ENCODE results near the gene ALKBH5.

The ALKBH5 gene

DNA sequence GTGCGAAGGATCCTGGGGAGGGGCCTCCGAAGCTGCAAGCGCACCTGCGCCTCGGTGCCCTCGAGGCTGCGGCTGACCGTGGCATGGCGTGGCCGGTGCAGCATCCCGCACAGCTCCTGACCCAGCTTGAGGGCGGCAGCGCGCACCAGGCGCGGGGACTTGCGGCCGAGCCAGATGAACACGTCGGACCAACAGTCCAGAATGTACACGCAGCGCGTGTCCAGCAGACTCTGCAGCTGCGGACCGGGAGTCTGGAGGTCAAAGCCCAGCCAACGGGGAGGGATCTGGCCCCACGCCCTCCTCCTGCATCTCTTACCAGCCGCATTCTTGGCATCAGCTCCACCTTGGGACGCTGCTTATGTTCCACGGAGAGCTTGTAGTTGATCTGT lies 64.0 kb downstream of the ALKBH5 start:
- no peak for DNase-seq

DNA sequence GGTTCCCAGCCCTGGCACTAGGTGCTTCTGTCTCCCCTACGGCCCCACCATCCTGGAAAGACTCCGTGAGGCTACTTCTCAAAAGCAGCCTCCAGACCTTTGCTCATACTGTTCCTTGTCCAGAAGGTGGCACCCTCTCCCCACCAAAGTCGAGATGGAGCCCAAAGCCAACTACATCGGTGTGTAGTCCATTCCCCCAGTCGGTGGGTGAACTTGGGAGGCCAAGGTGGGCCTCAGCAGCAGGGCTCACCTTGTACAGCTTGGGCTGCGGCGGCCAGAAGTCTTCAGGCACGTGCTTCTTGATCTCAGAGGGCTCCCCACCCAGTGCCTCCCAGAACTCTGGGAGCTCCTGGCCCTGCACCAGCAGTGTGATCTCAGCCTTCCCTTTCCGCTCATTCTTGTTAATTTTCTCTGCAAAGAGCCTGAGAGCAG lies 64.7 kb downstream of the ALKBH5 start:
- peak; percentile 69 for DNase-seq

DNA sequence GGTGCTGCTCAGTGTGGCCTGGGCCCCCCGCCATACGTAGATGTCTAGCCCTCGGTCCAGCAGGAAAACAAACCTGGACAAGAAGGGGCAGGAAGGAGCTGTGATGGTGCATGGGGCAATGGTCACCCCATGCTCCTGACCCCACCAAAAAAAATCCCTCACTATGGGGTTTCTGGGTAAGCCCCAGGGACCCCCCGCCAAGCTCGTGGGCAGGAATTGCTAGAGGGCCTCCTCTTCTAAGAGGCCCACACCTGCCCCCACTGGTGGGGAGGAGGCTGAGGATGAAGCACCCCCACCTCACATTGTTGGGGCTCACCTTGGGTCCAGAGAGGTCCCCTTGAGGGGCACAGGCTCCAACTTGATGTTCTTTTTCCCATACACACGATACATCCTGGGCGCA lies 65.2 kb downstream of the ALKBH5 start:
- no peak for DNase-seq

DNA sequence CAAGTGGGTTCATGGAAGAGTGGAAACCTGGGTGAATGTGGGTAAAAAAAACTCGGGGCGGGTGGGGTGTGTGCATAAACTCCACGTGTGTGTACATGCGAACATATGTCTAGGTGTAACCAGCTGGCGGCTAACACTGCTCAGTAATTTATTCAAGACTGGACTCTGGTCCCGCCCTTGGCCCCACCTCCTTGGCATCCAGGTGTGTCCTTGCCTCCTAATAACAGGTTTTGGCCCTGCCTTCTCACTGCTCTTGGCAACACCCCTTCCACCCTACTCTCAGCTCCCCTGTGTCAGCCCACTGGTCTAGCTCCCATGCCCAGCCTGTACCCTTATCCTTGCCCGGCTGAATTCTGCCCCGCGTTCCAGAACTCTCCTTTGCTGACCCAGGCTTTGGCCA lies 66.6 kb downstream of the ALKBH5 start:
- no peak for DNase-seq

DNA sequence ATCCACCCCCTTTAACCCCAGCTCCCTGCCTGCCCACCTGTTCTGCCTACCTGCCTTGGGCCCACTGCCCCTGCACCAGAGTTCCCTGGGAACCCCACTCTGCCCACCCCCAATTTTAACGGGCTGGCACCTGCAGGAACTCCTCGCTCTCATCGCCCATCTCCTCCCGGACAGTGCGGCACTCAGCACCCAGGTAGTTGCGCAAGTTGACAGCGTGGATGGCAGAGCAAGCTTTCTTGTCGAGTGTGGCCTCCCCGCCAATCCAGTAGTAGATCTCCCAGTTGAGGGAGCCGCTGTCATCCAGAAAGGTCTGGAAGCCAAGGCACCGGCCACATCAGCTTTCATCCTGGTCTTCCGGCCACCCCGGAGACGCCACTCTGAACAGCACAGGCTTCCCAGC lies 67.1 kb downstream of the ALKBH5 start:
- DNase-seq, result no peak

DNA sequence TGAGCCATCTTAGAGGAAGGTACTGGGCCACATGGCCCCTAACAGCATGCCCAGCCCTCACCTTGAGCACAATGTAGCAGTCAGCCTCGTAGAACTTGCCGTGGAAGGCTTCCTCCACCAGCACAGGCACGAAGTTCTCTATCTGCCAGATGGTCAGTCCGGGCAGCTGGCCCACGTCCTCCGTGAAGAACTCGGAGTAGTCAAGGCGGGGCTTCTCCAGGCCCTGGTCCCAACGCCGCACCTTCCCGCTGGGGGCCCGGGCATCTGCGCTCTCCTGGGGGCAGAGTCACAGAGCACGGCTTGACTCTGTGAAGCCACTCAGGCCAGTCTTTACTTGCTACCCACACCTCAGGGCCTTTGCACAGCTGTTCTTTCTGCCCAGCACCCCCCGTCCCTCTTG lies 67.6 kb downstream of the ALKBH5 start:
- DNase-seq, result no peak

DNA sequence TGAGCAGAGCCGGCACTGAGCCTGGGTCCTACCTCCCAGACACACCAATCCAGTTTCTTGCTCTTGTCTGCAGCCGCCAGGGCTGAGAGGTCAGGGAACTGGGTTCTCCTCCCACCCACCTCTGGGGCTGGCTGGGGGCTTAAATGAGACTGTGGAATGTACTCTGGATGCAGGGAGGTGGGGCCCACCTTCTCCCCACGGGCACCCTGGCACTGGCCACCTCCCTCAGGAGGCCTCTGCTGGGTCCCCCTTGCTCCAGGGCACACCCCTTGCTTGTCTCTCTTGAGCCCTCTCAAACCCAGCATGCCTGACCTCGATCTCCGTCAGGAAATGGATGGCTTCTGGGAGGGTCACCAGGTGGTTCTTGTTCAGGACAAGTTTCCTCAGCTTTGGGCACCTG lies 68.5 kb downstream of the ALKBH5 start:
- no peak for DNase-seq

DNA sequence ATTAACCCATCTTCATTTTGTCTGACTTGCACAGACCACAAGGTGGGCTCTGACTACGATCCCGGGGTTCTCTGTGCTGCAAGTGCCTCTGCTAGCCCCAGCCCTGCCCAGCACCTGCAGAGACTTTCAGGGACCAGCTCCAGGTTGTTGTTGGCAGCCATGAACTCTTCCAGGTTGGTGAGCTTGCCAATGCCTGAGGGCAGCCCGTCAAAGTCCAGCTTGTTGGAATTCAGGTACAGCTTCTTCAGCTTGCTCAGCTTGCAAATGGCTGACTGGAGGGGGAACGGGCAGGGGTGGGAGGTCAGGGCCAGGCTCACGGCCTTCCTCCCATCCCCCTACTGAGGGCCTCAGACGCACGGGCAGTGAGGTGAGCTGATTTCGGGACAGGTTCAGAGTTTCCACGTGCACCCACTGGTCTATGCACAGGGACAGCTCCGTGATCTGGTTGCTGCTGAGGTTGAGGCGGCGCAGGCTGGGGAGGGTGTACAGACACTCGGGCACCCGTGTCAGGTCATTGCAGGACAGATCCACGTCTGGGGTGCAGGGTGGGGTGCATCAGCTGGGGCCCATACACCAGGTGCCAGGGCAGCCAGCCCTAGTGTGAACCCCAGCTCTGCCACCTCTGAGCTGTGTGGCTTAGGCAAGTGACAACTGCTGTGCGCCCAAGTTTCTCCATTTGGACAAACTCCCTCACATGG lies 69.7 kb downstream of the ALKBH5 start:
- DNase-seq, result no peak

DNA sequence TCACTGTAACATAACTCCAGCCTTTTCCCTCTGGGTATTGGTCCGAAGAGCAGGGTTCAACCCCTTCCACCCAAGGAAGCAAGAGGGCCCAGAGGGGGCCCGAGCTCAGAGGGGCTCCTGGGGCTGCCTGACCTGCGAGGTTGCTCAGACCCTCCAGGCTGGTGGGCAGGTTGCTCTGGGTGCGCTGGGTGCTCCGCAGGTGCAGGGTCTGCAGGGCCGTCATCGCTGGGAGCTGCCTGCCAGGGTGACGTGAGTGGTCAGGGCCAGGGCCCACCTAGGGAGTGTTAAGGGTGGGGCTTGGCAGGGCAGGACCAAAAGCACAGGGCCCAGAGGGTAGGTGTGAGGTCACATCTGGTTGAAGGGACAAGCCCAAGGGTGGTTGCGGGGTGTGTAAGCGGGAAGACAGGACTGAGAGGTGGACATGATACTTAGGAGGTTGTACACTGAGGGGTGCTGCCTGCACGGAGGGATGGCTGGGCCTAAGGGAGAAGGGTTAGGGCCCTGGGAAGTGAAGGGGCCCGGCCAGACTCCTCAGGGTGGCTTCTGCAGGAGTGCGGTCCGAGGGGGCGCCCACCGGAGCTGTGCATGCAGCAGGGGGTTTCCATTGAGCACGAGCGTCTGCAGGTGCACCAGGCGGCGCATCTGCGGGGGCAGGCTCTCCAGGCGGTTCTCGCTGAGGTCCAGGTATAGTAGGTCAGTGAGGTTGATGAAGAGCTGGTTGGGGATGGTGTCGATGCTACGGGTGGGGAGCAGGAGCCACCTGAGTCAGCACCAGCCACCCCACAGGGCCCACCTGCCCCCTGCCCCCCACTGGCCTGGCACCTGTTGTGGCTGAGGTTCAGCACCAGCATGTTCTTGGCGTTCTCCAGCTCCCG lies 70.6 kb downstream of the ALKBH5 start:
- no peak for DNase-seq

DNA sequence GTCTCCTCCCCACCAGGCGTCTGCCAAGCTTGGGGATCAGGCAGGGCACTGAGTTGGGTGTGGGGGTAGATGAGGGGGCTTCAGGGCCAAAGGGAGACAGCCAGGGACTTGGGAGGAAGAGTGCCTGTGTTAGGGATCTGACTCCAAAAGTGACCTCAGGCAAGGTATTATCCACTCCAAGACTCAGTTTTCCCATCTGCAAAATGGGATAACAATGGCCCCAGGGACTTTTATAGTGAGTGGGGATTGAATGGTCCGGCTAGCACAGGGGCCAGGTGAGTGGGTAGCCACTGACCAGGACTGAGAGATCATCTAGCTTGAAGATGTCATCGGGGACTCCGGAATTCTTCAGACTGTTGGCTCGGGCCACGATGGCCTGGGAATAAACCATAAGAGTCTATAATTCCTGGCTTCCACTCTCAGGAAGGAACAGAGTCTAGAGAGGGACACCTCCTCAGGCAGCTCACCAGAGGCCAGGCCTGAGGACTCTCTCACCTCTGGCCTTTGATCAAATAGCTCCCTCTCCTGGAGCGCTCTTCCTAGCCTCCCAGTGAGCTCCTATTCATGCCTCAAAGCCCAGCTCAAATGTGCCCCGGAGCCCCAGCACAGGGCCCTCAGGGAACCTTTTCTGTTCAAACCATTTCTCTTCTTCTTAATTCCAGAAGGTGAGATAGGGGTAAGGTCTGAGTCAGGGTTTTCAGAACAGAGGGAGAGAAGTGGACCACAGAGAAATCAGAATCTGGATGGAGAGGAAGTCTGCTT lies 71.4 kb downstream of the ALKBH5 start:
- no peak for DNase-seq

DNA sequence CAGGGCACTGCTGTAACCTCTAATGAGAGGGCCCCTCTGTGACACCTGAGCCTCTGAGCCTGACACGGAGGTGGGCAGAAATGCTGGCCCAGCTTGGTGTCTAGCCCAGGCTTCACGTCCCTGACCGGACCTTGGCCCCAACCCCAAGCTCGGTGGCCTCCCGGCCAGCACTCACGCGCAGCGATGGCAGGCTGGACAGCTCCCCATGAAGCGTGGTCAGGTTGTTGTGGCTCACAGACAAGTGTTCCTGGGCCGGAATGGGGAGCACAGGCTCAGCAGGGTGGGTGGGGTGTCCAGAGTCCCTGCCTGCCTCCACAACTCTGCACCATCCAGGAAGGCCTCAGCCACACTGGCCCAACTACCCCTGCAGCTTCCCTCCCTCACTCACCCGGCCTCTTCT lies 72.7 kb downstream of the ALKBH5 start:
- DNase-seq, result no peak

DNA sequence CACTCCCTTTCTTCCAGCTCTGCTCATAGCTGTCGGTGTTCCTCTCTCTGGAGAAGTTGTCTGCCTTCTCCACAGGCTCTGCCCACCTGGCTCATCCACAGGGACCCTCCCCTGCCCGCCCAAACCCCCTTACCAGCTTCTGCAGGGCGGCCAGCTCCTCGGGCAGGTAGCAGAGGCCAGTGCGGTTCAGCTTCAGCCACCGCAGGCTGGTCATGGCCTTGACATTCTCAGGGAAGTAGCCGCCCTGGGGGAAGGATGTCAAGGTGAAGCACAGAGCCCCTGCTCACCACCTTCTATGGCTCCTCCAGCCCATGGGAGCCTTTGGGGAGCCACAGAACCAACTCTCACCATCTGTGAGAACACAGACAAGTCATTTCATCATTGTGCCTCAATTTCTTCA lies 73.1 kb downstream of the ALKBH5 start:
- no peak for DNase-seq

DNA sequence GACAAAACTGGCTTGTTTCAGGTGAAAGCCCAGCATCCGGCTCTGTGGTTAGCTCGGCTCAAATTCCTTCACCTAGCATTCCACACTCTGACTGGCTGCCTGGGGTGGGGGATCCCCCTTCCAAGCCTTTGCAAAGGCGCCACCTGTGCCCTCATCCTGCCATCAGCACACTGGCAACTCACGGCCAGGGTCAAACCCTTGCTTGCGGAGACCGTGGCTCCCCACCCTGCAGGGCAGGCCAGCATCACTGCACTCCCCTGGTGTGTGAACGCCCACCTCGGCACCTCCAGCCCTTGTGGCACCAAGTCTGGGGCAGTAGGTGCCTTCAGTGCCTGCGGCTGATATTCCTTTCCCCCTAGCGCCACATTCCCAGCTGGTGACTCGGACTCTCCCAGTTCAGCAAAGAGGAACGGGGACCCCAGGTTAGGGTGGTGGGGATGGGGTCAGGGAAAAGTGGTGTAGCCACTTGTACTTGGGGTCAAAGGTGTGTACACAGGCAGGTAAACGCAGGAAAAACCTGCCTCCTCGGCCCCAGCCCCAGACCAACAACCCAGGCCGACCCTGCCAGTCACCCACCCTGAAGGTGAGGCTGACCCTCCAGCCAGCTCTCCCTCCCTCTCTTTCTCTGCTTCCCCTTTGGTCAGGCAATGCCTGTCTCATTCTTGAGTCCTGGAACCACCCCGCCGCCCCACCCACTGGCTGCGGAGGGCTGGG lies 73.8 kb downstream of the ALKBH5 start:
- peak; percentile 47 for DNase-seq

DNA sequence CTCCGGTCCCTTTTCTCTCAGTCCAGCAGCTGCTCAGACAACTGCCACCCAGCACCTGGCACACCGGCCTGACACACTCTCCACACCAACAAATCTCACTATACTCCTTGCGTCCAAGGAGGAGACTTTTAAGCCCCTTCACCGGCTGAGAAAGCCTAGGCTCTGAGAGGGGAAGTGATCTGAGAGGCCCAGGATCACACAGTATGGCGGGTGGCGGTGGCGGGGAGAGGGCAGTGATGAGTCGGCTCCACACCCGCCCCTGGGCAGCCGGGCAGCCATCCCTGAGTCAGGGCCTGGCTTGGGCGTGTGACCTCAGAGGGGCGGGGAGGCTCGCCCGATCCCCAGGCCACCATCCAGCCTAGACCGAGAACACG lies 74.3 kb downstream of the ALKBH5 start:
- peak; percentile 64 for DNase-seq

DNA sequence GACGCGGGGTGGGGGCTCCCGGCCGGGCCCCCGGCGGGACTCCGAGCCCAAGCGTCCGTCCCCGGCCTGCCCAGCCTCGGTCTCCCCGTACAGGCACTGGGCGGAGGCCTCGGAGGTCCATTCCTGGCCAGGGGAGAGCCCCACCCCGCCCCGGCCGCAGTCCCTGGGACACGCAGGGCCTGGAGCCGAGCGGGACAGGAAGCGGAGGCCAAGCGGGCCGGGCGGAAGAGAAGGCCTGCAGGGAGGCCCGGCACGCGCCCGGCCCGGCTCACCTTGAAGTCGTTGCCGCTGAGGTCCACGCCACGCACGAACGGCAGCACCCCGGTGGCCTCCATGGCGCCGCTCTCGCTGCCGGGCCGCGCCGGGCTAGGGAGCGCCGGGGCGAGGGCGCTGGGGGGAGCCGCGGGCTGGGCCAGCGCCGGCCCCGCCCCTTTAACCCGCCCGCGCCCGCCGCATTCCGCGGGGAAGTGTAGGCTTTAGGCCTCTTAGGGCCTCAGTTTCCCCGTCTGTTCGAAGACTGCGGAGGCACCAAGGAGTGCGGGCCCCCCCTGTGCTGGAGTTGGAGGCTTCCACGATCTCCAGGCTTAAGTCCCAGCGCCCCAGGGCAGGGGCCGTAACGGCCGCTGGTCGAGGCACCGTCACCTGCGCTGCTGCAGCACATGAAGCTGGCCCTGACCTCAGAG lies 74.9 kb downstream of the ALKBH5 start, which contains the start of gene FLII:
FLII (minus strand) TSS at position 383 of the 683 bp plus-strand sequence; CDS start at position 335, 48 bp downstream.
- DNase-seq, result peak; percentile 52

Data from activated CD4-positive, alpha-beta T cell treated with anti-CD3 and anti-CD28 coated beads, Interleukin-10, Interleukin-2, amounts not matched to agents 100 ng/mL and 50 ng/mL, durations not matched to agents 16 hours and 8 hours (primary cell).